GM18526 (cell line): ENCODE data around the gene CMIP.

Experiments used
- POLR2A ChIP-seq: IDR thresholded peaks from 3 replicates; pipeline ENCODE4 v1.6.1; 2011; ENCODE audit not compliant: insufficient read length; ENCODE audit errors: extremely low read depth

CMIP gene

GRCh38 chr16:81638286-81638945 is 193.8 kb downstream of the CMIP start:
- TF ChIP-seq POLR2A = no peak

GRCh38 chr16:81639348-81639747 is 194.7 kb downstream of the CMIP start:
- no peak for TF ChIP-seq POLR2A

- TF ChIP-seq POLR2A = no peak
Observed at GRCh38 chr16:81639931-81640680, 195.5 kb downstream of the CMIP start.

- no peak for TF ChIP-seq POLR2A
Observed at GRCh38 chr16:81640681-81641070, 196.1 kb downstream of the CMIP start.

GRCh38 chr16:81641395-81642106 is 196.9 kb downstream of the CMIP start:
- no peak for TF ChIP-seq POLR2A

GRCh38 chr16:81642107-81642436 is 197.5 kb downstream of the CMIP start:
- TF ChIP-seq POLR2A = no peak

- TF ChIP-seq POLR2A = no peak
Observed at GRCh38 chr16:81642943-81643342, 198.3 kb downstream of the CMIP start.

- TF ChIP-seq POLR2A = no peak
Observed at GRCh38 chr16:81645266-81645694, 200.7 kb downstream of the CMIP start.

GRCh38 chr16:81645925-81646324 is 201.3 kb downstream of the CMIP start:
- TF ChIP-seq POLR2A = no peak

GRCh38 chr16:81646561-81646960 is 202.0 kb downstream of the CMIP start:
- TF ChIP-seq POLR2A = no peak

- no peak for TF ChIP-seq POLR2A
Observed at GRCh38 chr16:81647527-81647926, 202.9 kb downstream of the CMIP start.

- no peak for TF ChIP-seq POLR2A
Observed at GRCh38 chr16:81649561-81650184, 205.1 kb downstream of the CMIP start.

- no peak for TF ChIP-seq POLR2A
Observed at GRCh38 chr16:81650281-81650680, 205.7 kb downstream of the CMIP start.

- no peak for TF ChIP-seq POLR2A
Observed at GRCh38 chr16:81650982-81651562, 206.5 kb downstream of the CMIP start.
